Panc1 (cell line): ENCODE results near the gene HAL. TPM values are rescaled to one million over a fixed set of nuclear protein-coding genes. Genes with fewer than 3 reads are reported as not detected.

Experiments used
- total RNA-seq: library from RNA; stranded (reverse); gene quantifications from one replicate; pipeline ENCODE4 v1.2.1, GENCODE V29; 2021; ENCODE audit not compliant: unreplicated experiment

The HAL gene
- total RNA-seq, 1 experiment from 2014 or later = 0.08 TPM

Other genes with a start within 250 kb of the HAL start
- gene NTN4, start 205.6 kb downstream of the HAL start, total RNA-seq = 17.1 TPM
- gene SNRPF, start 137.4 kb downstream of the HAL start, total RNA-seq = 38.7 TPM
- not detected for gene CCDC38, start 53.7 kb downstream of the HAL start, total RNA-seq
- gene AMDHD1, start 53.0 kb downstream of the HAL start, total RNA-seq = 0.54 TPM
- 59.6 TPM for gene LTA4H, start 39.2 kb upstream of the HAL start, total RNA-seq
- 25.1 TPM for gene ELK3, start 198.0 kb upstream of the HAL start, total RNA-seq